ENCODE results near the gene RCBTB1.

GRCh38 chr13:49521224-49521623, 64.1 kb downstream of the RCBTB1 start:
- TF ChIP-seq POLR2AphosphoS5 (IDR thresholded peaks at IDR 0.05; ENCODE audit: low read depth, low read length) (no peak), TAF1 (IDR thresholded peaks at IDR 0.05; ENCODE audit: borderline replicate concordance, insufficient read depth, low read length) (no peak), SIN3A (IDR thresholded peaks at IDR 0.05; ENCODE audit: borderline replicate concordance, insufficient read depth, low read length) (no peak), REST (IDR thresholded peaks at IDR 0.05; ENCODE audit: insufficient read depth in 1 of 2, low read depth in 2 of 2, low read length in 2 of 2) (no peak), FOXP2 (optimal IDR thresholded peaks at IDR 0.05; ENCODE audit: borderline replicate concordance, extremely low read depth, extremely low read length, insufficient read depth) (no peak)
